Activated naive CD4-positive, alpha-beta T cell treated with anti-CD3 and anti-CD28 coated beads, Interleukin-2, amount 50 U/mL, for 24 hours (primary cell): Measurements from ENCODE around the gene PLEKHA6.
A peak's percentile ranks its signal among the peaks of the same experiment; 100 is the strongest.

Experiments
- H3K27ac Mint-ChIP-seq: one replicate; pipeline ENCODE4 v1.8.0; 2021; ENCODE audit warnings: mild to moderate bottlenecking, mixed read lengths
- H3K27me3 Mint-ChIP-seq: one replicate; pipeline ENCODE4 v1.8.0; 2021; ENCODE audit warnings: mixed read lengths
- H3K36me3 Mint-ChIP-seq: one replicate; pipeline ENCODE4 v1.8.0; 2021; ENCODE audit warnings: mixed read lengths
- H3K4me1 Mint-ChIP-seq: one replicate; pipeline ENCODE4 v1.8.0; 2021; ENCODE audit warnings: mixed read lengths
- H3K4me3 Mint-ChIP-seq: one replicate; pipeline ENCODE4 v1.8.0; 2021; ENCODE audit warnings: mild to moderate bottlenecking, mixed read lengths
- H3K9me3 Mint-ChIP-seq: one replicate; pipeline ENCODE4 v1.8.0; 2021; ENCODE audit warnings: mixed read lengths

Gene PLEKHA6

DNA sequence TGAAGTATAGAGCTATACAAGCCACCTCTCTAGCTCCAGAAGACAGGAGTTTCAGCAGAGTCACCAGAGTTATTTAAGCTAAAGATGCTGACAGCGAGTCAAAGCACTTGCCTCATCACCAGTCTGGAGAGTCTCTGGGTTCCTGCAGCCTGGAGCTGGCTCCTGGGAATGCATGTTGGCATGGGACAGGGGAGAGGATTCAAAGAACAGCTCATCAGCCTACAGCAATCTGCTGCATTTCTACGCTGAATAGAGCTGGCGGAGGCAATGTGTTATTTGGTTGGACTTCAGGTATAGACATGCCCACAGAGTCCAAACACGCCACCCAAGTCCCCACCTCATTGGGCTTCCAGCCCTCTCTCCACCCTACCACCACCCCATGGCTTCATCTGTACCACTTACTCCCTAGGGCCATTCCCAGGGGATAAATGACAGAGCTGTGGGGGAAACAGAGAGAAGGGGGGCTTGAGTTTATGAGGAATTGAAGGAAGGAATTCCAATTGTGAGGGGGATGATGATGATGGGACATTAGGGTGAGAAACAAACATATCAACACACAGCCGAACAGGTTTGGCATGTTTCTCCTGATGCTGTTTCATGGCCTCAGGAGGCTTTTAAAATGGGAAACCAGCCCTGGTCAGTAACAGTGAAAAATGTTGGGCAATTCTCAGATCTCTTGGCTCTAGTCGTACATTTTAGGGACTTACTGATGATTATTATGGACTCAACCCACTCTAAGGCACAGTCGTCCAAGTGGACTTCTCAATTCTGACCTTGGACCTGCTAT, 58.4 kb downstream of the PLEKHA6 start:
- Mint-ChIP-seq H3K9me3 (no peaks in the 10 kb centered on the region), H3K4me3 (no peak overlapping the region), H3K27me3 (no peaks in the 10 kb centered on the region), H3K4me1 (peaks cover 9% of the 10 kb centered on the region), H3K27ac (no peak overlapping the region), H3K36me3 (no peaks in the 10 kb centered on the region)

DNA sequence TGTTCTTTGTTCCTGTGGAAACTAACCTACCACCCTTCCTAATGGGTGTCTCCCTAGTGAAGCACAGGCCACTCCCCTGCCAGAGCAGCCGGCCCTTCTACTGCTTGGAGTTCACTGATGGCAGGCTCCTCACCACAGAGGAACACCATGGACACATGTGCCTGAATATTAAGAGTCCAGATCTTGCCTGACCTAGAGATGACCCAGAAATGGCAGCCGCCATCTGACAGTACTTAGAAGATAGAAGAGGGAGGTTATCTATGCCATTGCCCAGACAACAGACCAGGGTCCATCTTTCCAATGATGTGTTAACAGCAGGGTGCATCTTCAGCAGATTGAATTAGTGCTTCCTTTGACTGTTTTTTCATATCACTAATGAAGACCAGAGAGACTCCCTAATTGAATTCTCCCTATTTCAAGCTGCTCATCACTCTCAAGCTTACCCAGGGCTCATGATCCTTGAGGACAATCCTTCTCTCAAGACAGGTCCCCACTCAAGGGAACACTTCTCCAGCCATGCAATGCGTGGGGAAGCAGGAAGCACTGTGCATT, 59.8 kb downstream of the PLEKHA6 start:
- Mint-ChIP-seq H3K36me3 (no peaks in the 10 kb centered on the region), H3K4me3 (no peak overlapping the region), H3K27me3 (no peaks in the 10 kb centered on the region), H3K4me1 (peaks cover 18% of the 10 kb centered on the region), H3K9me3 (no peaks in the 10 kb centered on the region), H3K27ac (no peak overlapping the region)

DNA sequence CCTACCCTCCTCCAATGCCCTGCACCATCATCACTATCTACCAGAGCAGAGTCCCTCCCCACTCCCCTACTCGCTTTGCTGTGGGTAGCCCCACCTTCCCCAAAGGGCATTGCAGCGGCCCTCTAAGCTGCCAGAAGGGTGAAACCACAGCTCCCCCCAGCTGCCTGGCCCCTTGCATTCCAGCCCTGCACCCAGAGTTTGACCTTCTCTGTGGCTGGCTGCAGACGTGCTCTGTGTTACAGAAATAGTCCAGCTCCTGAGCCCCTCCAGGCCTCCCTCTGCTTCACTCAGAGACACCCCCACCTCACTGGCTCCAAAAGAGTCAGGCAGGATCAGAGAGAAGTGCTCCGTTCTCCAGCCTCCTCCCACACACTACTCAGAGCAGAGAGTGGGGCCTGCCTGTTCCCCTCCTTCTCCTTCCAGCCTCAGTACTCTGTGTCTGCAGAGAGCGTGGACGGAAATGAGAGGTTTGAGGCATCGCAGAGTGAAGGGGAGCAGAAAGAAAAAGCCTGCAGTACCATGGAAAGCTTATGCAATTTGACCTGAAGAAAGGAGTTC, 63.2 kb downstream of the PLEKHA6 start:
- Mint-ChIP-seq H3K27ac (peak overlapping the region; percentile 79), H3K9me3 (no peaks in the 10 kb centered on the region), H3K4me3 (peak overlapping the region; percentile 37), H3K27me3 (no peaks in the 10 kb centered on the region), H3K36me3 (no peaks in the 10 kb centered on the region), H3K4me1 (peaks cover 18% of the 10 kb centered on the region)

DNA sequence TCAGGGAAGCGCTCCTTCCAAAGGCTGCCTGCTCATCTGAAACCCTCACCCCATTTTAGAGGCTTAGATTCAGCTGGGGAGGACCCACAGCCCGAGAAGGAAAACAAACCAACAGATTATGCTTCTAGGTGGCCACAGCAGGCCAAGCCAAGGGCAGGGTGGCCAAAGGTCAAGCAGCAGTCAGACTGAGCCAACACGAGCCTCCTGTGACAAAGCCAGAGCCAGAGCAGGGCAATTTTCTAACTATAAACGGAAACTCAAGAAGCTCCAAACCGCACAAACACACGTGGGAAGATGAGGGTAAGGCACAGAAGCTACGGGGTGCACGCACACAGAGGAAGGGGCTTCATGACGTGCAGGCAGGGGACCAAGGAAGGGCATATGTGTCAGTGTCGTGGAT, 64.1 kb downstream of the PLEKHA6 start:
- Mint-ChIP-seq H3K4me3 (no peak overlapping the region), H3K9me3 (no peaks in the 10 kb centered on the region), H3K27me3 (no peaks in the 10 kb centered on the region), H3K36me3 (no peaks in the 10 kb centered on the region), H3K27ac (no peak overlapping the region), H3K4me1 (peaks cover 18% of the 10 kb centered on the region)

DNA sequence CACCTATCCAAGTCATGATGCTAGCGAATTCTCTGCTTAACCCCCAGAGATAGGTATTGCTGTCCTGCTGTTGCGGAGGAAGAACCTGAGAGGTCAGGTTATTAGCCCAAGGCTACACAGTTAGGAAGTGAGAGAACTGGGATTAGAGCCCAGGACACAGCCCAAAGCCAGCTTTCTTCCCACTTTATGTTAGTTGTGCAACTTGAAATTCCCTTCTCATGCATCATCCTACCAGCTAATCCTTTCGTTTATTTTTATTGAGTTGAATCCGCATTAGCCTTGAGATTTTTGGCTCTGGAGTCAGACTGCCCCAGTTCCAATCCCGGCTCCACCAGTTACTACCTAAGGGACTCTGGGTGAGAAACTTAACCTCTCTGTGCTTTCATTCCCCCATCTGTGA, 65.4 kb downstream of the PLEKHA6 start:
- no peaks in the 10 kb centered on the region for H3K27me3 Mint-ChIP-seq
- no peaks in the 10 kb centered on the region for H3K36me3 Mint-ChIP-seq
- H3K27ac Mint-ChIP-seq: no peak overlapping the region
- H3K4me3 Mint-ChIP-seq: no peak overlapping the region
- no peaks in the 10 kb centered on the region for H3K9me3 Mint-ChIP-seq
- H3K4me1 Mint-ChIP-seq: peaks cover 18% of the 10 kb centered on the region

DNA sequence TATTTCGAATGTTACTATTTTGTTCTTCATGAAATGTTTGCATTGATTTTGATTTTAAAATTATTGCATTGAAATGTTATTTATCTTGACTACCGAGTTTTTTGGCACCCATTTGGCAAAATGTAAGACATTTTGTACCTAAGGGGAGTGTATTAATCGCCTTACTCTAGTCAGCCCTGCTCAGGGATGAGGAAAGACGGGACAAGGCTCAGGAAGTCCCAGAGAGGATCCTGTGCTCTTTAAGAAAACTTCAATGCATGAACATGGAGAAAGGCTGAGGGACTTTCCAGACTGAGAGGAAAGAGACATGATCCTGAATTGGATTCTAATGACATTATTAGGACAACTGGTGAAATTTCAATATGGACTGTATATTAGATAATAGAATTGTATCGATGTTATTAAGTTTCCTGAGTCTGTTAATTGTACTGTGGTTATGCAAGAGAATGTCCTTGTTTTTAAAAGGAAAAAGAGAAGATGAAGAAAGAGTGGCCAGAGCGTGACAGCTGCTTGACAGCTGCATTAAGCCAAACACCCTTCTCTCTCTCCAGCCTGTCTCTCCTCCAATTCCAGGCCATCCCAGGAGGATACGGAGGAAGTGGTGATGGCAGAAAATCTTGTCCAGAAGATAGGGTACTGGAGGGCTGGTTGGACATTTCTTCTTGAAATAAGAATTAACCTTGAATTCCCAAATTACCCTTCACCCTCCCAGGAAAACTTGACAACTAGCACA, 66.0 kb downstream of the PLEKHA6 start:
- Mint-ChIP-seq H3K27ac (no peak overlapping the region), H3K4me1 (peaks cover 18% of the 10 kb centered on the region)

DNA sequence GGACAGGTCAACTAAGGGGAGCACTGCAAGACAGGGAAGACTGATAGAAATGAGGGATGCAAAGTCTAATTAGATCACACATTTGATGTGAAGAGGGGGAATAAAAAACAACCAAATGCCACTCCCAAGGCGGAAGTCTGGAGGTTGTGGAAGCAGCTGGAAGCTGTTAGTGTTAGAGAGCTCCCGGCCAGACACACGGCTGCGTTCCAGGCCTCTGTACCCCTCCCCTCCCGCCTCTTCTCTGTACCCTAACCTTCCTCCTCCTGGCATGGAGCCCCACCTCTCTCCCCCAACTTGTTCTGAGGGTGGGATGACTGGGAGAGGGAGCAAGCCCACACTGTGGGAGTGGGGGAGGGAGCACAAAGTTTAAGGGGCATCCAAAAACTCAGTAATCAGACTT, 67.0 kb downstream of the PLEKHA6 start:
- Mint-ChIP-seq H3K36me3 (no peaks in the 10 kb centered on the region), H3K4me3 (no peak overlapping the region), H3K27me3 (no peaks in the 10 kb centered on the region), H3K9me3 (no peaks in the 10 kb centered on the region), H3K4me1 (peaks cover 28% of the 10 kb centered on the region), H3K27ac (no peak overlapping the region)

More for the DNA sequence above, 66.0 kb downstream of the PLEKHA6 start:
- Mint-ChIP-seq H3K27me3 (no peaks in the 10 kb centered on the region), H3K4me3 (no peak overlapping the region), H3K36me3 (no peaks in the 10 kb centered on the region), H3K9me3 (no peaks in the 10 kb centered on the region)

DNA sequence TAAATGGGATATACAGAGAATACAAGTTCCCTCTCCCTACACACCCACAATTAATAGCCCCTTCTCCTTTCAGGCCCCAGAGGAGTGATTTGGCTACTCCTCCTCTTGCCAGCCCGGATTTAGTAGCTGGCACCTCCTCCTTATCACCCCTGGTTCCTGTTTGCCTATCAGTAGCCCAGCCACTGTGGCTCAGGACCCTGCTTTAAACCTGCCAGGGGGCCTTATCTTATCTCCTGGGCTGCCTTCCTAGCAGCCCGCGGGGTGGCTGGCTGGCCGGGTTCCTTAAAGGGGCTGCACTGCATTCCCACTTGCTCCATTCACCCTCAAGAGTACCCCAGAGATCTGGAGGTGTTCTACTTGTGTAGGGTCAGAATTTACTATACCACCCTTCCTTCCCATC, 70.4 kb downstream of the PLEKHA6 start:
- H3K9me3 Mint-ChIP-seq: no peaks in the 10 kb centered on the region
- no peak overlapping the region for H3K4me3 Mint-ChIP-seq
- no peaks in the 10 kb centered on the region for H3K27me3 Mint-ChIP-seq
- H3K27ac Mint-ChIP-seq: no peak overlapping the region
- peaks cover 34% of the 10 kb centered on the region for H3K4me1 Mint-ChIP-seq
- no peaks in the 10 kb centered on the region for H3K36me3 Mint-ChIP-seq

DNA sequence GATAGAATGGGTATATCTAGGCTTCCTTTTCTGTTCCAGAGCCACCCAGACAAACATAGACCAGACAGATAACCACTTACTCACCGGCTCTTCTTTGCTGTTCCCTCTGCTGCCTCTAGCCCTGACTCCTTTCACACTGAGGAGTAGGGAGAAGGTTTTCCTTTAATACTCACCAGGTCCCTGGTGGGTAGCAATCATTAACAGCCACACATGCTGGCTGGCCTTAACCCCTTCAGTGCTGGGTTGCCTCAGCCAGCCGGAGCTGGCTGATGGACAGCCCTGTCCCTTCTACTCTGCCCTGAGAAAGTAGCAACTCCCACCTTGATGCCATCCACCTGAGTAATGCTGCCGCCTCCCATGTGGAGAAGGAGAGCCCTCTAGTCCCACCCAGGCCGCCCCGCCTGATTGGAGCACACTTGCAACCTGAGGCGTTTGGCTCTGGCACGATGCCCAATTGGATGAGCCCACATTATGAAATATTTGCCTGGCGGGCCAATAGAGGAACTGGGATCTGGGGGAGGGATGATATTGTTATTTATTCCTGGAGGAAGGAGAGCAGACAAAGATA, 71.6 kb downstream of the PLEKHA6 start:
- peak overlapping the region; percentile 86 for H3K4me3 Mint-ChIP-seq
- peaks cover 34% of the 10 kb centered on the region for H3K4me1 Mint-ChIP-seq
- no peaks in the 10 kb centered on the region for H3K36me3 Mint-ChIP-seq
- H3K27me3 Mint-ChIP-seq: no peaks in the 10 kb centered on the region
- H3K9me3 Mint-ChIP-seq: no peaks in the 10 kb centered on the region
- peak overlapping the region; percentile 51 for H3K27ac Mint-ChIP-seq

DNA sequence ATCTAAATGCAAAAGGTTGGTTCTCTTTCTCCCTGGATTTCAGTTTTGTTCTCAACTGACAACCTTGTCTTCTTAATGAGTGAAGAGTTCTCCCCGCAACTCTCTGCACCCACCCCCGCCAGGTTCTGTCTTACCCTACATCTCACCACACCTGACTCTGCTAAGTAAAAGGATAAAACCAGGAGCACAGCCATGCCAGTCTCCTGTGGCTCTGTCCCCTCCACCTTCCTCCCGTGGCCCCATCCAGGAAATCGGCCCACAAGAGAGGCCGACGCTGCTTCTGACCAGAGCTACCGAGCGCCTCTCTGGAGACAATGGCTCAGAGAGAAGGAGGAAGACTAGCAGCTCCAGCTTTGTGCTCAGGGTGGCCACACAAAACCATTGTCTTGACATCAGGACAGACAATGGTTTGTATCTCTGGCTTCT, 72.2 kb downstream of the PLEKHA6 start:
- H3K4me3 Mint-ChIP-seq: peak overlapping the region; percentile 86
- peaks cover 34% of the 10 kb centered on the region for H3K4me1 Mint-ChIP-seq
- no peaks in the 10 kb centered on the region for H3K36me3 Mint-ChIP-seq
- H3K9me3 Mint-ChIP-seq: no peaks in the 10 kb centered on the region
- peak overlapping the region; percentile 91 for H3K27ac Mint-ChIP-seq
- H3K27me3 Mint-ChIP-seq: no peaks in the 10 kb centered on the region

DNA sequence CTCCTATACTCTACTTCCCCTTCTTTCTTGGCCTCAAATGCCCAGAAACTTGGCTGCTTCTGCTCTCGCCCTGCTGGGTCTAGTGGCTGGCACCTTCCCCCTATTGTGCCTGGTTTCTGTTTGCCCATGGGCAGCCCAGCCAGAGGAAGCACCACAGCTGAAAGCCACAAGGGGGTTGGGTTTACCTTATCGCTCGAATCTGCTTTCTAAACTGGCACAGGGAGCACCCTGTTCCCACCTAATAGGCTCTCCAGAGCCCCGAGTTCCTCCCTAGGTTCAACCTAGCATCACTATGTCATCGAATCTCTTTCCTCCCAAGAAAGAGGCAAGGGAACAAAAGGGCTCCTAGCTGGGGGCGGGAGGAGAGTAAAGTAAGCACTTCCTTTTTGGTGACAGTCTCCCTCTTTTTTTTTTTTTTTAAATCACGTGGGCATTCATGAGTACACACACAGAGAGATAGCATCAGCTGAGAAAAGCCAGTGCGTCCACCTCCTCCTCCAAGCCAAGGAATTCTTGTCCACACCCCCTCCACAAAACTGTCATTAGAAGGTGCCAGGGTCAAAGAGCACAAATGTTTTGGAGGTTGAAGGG, 72.8 kb downstream of the PLEKHA6 start:
- H3K4me1 Mint-ChIP-seq: peaks cover 34% of the 10 kb centered on the region
- H3K9me3 Mint-ChIP-seq: no peaks in the 10 kb centered on the region
- no peaks in the 10 kb centered on the region for H3K27me3 Mint-ChIP-seq
- H3K27ac Mint-ChIP-seq: peak overlapping the region; percentile 91
- no peaks in the 10 kb centered on the region for H3K36me3 Mint-ChIP-seq
- H3K4me3 Mint-ChIP-seq: peak overlapping the region; percentile 86

DNA sequence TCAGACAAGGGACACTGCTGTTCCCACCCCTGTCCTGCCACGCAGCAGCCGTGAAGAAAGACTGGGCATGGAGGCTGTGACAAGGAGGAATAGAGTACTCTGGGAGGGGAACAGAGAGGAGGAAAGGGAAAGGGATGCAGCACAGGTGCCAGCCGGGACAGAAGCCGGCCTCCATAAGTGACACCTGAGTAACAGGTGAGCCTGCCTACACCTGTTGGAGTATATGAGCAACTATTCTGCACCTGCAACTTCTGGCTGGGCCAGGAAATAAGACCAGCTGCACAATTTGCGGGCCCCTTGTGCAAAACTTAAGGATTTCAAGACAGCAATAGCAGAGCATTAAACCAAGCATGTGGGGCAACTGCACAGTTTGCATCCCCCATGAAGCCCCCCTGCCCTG, 73.4 kb downstream of the PLEKHA6 start:
- H3K27me3 Mint-ChIP-seq: peaks cover 3% of the 10 kb centered on the region
- no peaks in the 10 kb centered on the region for H3K9me3 Mint-ChIP-seq
- H3K27ac Mint-ChIP-seq: no peak overlapping the region
- H3K4me3 Mint-ChIP-seq: peak overlapping the region; percentile 16
- H3K36me3 Mint-ChIP-seq: no peaks in the 10 kb centered on the region
- peaks cover 34% of the 10 kb centered on the region for H3K4me1 Mint-ChIP-seq

DNA sequence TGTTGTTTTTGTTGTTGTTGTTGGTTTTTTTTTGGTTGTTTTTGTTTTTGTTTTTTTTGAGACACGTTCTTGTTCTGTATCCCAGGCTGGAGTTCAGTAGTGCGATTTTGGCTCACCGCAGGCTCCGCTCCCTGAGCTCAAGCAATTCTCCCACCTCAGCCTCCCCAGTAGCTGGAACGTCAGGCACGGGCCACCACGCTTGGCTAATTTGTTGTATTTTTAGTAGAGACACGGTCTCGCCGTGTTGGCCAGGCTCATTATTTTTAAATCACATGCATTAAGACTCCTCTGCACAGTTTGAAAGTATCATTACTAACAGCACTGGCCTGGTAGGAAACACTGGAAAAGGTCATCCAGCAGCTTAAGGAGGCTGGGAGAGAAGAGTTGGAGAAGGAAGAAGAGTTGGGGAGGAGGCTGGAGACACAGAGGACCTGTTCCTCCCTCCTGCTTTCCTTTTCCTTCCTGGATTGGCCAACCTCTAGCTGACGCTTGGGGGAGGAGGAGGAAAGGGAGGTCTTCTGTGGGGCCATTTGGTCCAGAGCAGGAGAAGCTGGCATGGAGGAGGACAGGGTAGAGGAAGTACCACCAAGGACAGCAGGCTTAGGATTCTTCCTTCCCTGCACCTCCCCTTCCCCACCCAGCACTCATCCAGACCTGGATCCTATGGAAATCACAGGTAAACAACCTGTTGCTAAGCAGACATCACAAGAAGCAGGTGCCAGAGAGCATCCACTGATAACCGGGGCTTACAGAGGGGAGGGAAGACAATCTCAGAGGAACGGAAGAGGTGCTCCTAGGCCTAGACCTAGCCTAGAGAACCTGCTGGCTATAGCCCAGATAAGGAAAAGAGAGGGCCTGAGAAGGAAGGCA, 74.1 kb downstream of the PLEKHA6 start:
- Mint-ChIP-seq H3K4me3 (peak overlapping the region; percentile 16), H3K27ac (no peak overlapping the region), H3K36me3 (no peaks in the 10 kb centered on the region), H3K4me1 (peaks cover 34% of the 10 kb centered on the region), H3K27me3 (peaks cover 3% of the 10 kb centered on the region), H3K9me3 (no peaks in the 10 kb centered on the region)

DNA sequence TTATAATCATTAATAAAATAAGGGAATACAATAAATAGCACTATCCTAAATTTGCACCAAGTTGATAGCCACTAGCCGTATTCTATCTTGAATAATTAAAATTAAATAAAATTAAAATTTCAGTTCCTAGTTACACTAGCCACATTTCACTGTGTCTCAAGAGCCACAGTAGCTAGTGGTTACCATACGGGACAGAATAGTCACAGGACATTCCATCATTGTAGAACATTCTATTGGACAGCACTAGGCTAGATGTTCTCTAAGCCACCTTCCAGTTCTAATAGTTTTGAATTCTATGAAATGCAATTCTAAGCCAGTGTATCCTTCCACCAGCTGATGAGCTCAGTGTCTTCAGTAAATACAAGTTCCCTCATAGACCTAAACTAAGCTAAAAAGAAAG, 74.8 kb downstream of the PLEKHA6 start:
- Mint-ChIP-seq H3K27me3 (peaks cover 3% of the 10 kb centered on the region), H3K4me1 (peaks cover 34% of the 10 kb centered on the region), H3K4me3 (no peak overlapping the region), H3K36me3 (no peaks in the 10 kb centered on the region), H3K9me3 (no peaks in the 10 kb centered on the region), H3K27ac (no peak overlapping the region)
